GM23338 (cell line): ENCODE data around the gene TSPAN4.

ENCODE experiments used
- CREB1 ChIP-seq: fragments of 250-450 bp; sonication (Bioruptor Pico); IDR thresholded peaks from 2 replicates; pipeline ENCODE4 v1.5.0; 2020; ENCODE audit warnings: low read depth, mild to moderate bottlenecking, moderate library complexity
- CTCF ChIP-seq, 2 experiments: fragments of 200-600 bp in 1 of 2; sonication (generic) in 1 of 2; conservative IDR thresholded peaks; 2 replicates each; pipeline versions ENCODE4 v1.5.1 to v1.6.1; 2016 to 2017; ENCODE audit warnings: antibody characterized with exemption in 2 of 2, low read depth in 2 of 2, mild to moderate bottlenecking in 2 of 2, moderate library complexity in 1 of 2
- ETS1 ChIP-seq: IDR thresholded peaks from 2 replicates; pipeline ENCODE4 v1.6.1; 2016; ENCODE audit warnings: antibody characterized with exemption
- EZH2 ChIP-seq: fragments of 200-600 bp; sonication (generic); IDR thresholded peaks from one replicate; pipeline ENCODE4 v1.8.0; 2017; ENCODE audit warnings: antibody characterized with exemption, mild to moderate bottlenecking, low read depth; ENCODE audit not compliant: unreplicated experiment
- POLR2AphosphoS5 ChIP-seq: IDR thresholded peaks from 2 replicates; pipeline ENCODE4 v1.6.1; 2016; ENCODE audit warnings: antibody characterized with exemption, low read depth
- REST ChIP-seq: IDR thresholded peaks from one replicate; pipeline ENCODE4 v1.6.1; 2018; ENCODE audit warnings: antibody characterized with exemption; ENCODE audit not compliant: unreplicated experiment

- TF ChIP-seq CTCF (conservative IDR thresholded peaks at IDR 0.05; ENCODE audit: low read depth in 2 of 2) (no peak), CREB1 (CRISPR knock-in tag) (no peak), POLR2AphosphoS5 (no peak), REST (no peak), EZH2 (no peak), ETS1 (no peak)
Measured at GRCh38 chr11:794766-795633, 47.7 kb upstream of the TSPAN4 start.
